Measurements from ENCODE around the gene ZNF629.

DNA sequence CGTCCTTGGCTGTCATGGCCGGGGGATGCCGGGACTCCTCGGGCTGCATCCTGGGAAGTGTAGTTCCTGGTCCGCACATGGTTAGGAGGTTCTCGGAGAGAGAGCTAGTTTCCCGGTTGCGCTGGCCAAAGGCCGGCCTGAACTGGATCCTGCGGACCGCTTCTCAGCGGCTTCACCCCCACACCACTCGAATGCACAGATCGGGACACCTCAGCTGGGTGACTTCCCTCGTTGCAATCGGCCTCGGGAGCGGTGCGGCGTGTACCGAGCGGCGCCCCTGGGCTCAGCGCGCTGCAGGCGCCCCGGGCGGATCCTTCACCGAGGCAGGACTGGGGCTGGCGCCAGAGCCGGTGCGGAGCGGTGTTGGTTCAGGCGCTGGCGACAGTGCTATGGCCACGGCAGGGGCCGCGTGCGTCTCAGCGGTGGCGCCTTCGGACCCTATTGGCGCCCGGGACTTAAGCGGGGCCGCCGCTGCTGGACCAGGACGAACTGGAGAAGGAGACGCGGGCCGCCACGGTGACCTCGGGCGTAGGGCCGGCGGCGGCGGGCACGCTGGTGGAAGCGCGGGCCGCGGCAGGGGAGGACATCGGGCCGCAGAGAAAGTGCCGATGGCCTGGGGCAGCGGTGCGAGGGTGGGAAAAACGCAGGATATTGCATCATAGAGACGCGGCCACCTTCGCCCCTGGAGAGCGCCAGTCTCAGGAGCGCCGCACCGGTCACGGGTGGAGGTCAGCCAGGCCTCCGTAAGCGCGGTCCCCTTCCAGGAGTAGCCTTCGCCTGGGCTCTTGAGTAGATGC is 11.4 kb downstream of the ZNF629 start:
- TF ChIP-seq, protein P1, sequence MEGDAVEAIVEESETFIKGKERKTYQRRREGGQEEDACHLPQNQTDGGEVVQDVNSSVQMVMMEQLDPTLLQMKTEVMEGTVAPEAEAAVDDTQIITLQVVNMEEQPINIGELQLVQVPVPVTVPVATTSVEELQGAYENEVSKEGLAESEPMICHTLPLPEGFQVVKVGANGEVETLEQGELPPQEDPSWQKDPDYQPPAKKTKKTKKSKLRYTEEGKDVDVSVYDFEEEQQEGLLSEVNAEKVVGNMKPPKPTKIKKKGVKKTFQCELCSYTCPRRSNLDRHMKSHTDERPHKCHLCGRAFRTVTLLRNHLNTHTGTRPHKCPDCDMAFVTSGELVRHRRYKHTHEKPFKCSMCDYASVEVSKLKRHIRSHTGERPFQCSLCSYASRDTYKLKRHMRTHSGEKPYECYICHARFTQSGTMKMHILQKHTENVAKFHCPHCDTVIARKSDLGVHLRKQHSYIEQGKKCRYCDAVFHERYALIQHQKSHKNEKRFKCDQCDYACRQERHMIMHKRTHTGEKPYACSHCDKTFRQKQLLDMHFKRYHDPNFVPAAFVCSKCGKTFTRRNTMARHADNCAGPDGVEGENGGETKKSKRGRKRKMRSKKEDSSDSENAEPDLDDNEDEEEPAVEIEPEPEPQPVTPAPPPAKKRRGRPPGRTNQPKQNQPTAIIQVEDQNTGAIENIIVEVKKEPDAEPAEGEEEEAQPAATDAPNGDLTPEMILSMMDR (IDR thresholded peaks at IDR 0.05): no peak
- no peak for TF ChIP-seq POLR2A (IDR thresholded peaks at IDR 0.05)
